Smooth muscle cell (in vitro differentiated cells): ENCODE data around the gene ASCC3. TPM values are rescaled to one million over a fixed set of nuclear protein-coding genes. Genes with fewer than 3 reads are reported as not detected.

Source experiments
- DNase-seq: peaks from one replicate; lab custom pipeline; 2025; ENCODE audit not compliant: unreplicated experiment; lab: John Stamatoyannopoulos, UW
- H2AFZ ChIP-seq: fragments of 200-600 bp; sonication (generic); 2 replicates; pipeline ENCODE4 v1.6.0; 2016; ENCODE audit warnings: antibody characterized with exemption, low read depth, mild to moderate bottlenecking
- H3F3A ChIP-seq: fragments of 200-600 bp; sonication (generic); 2 replicates; pipeline ENCODE4 v1.6.0; 2017; ENCODE audit warnings: antibody characterized with exemption, low read depth
- H3K27ac ChIP-seq: fragments of 200-600 bp; sonication (generic); 2 replicates; pipeline ENCODE4 v1.5.1; 2016; ENCODE audit warnings: low read depth, mild to moderate bottlenecking
- H3K27me3 ChIP-seq: fragments of 200-600 bp; sonication (generic); 2 replicates; pipeline ENCODE4 v1.6.1; 2016; ENCODE audit warnings: low read depth, mild to moderate bottlenecking
- H3K36me3 ChIP-seq: fragments of 200-600 bp; sonication (generic); 2 replicates; pipeline ENCODE4 v1.5.1; 2016; ENCODE audit warnings: low read depth
- H3K4me1 ChIP-seq: fragments of 200-600 bp; sonication (generic); 2 replicates; pipeline ENCODE4 v1.5.1; 2016; ENCODE audit warnings: low read depth
- H3K4me2 ChIP-seq: fragments of 200-600 bp; sonication (generic); 2 replicates; pipeline ENCODE4 v1.6.0; 2016; ENCODE audit warnings: mild to moderate bottlenecking
- H3K4me3 ChIP-seq: fragments of 200-600 bp; sonication (generic); 2 replicates; pipeline ENCODE4 v1.5.1; 2016; ENCODE audit warnings: mild to moderate bottlenecking
- H3K79me2 ChIP-seq: fragments of 200-600 bp; sonication (generic); 2 replicates; pipeline ENCODE4 v1.6.0; 2016; ENCODE audit warnings: low read depth, mild to moderate bottlenecking
- H3K9ac ChIP-seq: fragments of 200-600 bp; sonication (generic); 2 replicates; pipeline ENCODE4 v1.6.0; 2016; ENCODE audit warnings: low read depth
- H3K9me3 ChIP-seq: fragments of 200-600 bp; sonication (generic); replicated peaks from 2 replicates; pipeline ENCODE4 v1.5.1; 2016; ENCODE audit warnings: low read depth
- H4K20me1 ChIP-seq: fragments of 200-600 bp; sonication (generic); 2 replicates; pipeline ENCODE4 v1.6.0; 2016; ENCODE audit warnings: low read depth
- WGBS: methylation state at CpG from one replicate; pipeline ENCODE4 v1.1.7; 2016; ENCODE audit warnings: low lambda C conversion rate; 5-methylcytosine and 5-hydroxymethylcytosine counted together
- polyA plus RNA-seq: library from polyadenylated mRNA; unstranded; fragments of >200 nt; fragmentation: Nextera tagmentation; extraction: Ambion mirVana; gene quantifications from 2 replicates; pipeline ENCODE4 v1.2.1, GENCODE V29; 2016
- total RNA-seq: library from RNA; depleted of rRNA; stranded (reverse); fragments of >200 nt; gene quantifications from 2 replicates; pipeline ENCODE4 v1.2.3, GENCODE V29; 2014
- TF ChIP-seq, protein P1 (sequence below): fragments of 200-600 bp; sonication (generic); IDR thresholded peaks from 2 replicates; pipeline ENCODE4 v1.5.1; 2017; ENCODE audit warnings: borderline replicate concordance, mild to moderate bottlenecking, antibody characterized with exemption; ENCODE audit not compliant: insufficient read depth, poor library complexity, severe bottlenecking

ASCC3 gene
- total and polyA plus RNA-seq, 2 experiments from 2014 or later: 59.0 to 116 TPM

- 3% methylated on average over 24 of the region's 24 CpGs for WGBS
- Histone ChIP-seq H4K20me1 (no peaks in the 10 kb centered on the region), H3F3A (no peaks in the 10 kb centered on the region), H3K36me3 (no peaks in the 10 kb centered on the region), H3K79me2 (no peaks in the 10 kb centered on the region), H3K9ac (no peak overlapping the region), H3K9me3 (no peaks in the 10 kb centered on the region), H3K4me3 (no peak overlapping the region), H3K4me1 (peaks cover 17% of the 10 kb centered on the region), H3K27me3 (peaks cover 100% of the 10 kb centered on the region), H3K4me2 (no peak overlapping the region), H2AFZ (no peak overlapping the region), H3K27ac (no peak overlapping the region)
- TF ChIP-seq, protein P1, sequence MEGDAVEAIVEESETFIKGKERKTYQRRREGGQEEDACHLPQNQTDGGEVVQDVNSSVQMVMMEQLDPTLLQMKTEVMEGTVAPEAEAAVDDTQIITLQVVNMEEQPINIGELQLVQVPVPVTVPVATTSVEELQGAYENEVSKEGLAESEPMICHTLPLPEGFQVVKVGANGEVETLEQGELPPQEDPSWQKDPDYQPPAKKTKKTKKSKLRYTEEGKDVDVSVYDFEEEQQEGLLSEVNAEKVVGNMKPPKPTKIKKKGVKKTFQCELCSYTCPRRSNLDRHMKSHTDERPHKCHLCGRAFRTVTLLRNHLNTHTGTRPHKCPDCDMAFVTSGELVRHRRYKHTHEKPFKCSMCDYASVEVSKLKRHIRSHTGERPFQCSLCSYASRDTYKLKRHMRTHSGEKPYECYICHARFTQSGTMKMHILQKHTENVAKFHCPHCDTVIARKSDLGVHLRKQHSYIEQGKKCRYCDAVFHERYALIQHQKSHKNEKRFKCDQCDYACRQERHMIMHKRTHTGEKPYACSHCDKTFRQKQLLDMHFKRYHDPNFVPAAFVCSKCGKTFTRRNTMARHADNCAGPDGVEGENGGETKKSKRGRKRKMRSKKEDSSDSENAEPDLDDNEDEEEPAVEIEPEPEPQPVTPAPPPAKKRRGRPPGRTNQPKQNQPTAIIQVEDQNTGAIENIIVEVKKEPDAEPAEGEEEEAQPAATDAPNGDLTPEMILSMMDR: no peak
- no peak for DNase-seq
Measured at GRCh38 chr6:100463630-100464161, 417.4 kb downstream of the ASCC3 start.

DNA sequence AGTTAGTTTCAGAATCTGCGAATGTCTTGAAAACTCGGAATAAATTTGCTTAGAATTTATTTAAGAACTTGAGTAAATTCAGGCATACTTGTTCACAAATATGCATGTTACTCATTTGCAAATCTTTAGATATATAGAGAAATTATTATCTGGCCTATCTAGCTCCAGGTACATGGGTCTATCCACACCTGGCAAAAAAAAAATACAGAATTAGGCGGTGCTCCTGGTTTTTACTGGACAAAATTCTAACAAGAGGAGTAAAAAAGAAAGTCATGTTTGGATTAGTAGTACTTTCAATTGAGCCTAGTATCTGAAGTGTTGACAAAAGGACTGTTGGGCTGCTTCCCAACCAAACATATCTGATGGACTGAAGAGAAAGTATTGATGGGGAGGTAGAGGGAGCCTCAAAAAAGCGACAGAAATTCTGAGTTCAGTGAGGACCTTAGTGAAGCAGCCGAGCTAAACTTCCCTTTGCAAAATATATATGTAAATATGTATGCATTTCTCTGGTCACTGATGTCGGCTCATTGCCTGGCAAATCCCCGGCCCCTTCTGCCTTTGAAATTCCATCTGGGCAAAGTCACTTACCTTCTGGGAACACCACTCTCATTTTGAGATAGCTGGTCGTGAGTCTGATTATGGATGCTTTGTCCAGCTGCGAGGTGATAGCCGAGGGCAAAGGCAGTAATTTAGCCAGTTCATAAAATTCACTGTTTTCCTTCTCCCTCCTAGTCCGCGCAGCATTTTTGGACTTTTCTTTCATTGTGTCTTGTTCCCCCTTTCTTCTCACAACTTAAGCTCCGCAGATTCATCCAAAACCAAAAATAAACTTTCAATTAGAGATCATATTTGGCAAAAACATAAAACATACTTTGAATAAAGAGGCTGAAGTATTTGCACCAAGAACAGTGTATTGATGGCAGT is 418.2 kb downstream of the ASCC3 start:
- no peak for DNase-seq
- peaks cover 17% of the 10 kb centered on the region for H3K4me1 ChIP-seq
- peaks cover 100% of the 10 kb centered on the region for H3K27me3 ChIP-seq
- no peaks in the 10 kb centered on the region for H3K79me2 ChIP-seq
- H2AFZ ChIP-seq: no peak overlapping the region
- H3F3A ChIP-seq: no peaks in the 10 kb centered on the region
- no peaks in the 10 kb centered on the region for H3K36me3 ChIP-seq
- H3K4me3 ChIP-seq: no peak overlapping the region
- H4K20me1 ChIP-seq: no peaks in the 10 kb centered on the region
- H3K9ac ChIP-seq: no peak overlapping the region
- H3K9me3 ChIP-seq: no peaks in the 10 kb centered on the region
- TF ChIP-seq, protein P1: no peak
- WGBS: 7% methylated on average over 13 of the region's 13 CpGs
- no peak overlapping the region for H3K27ac ChIP-seq
- no peak overlapping the region for H3K4me2 ChIP-seq

DNA sequence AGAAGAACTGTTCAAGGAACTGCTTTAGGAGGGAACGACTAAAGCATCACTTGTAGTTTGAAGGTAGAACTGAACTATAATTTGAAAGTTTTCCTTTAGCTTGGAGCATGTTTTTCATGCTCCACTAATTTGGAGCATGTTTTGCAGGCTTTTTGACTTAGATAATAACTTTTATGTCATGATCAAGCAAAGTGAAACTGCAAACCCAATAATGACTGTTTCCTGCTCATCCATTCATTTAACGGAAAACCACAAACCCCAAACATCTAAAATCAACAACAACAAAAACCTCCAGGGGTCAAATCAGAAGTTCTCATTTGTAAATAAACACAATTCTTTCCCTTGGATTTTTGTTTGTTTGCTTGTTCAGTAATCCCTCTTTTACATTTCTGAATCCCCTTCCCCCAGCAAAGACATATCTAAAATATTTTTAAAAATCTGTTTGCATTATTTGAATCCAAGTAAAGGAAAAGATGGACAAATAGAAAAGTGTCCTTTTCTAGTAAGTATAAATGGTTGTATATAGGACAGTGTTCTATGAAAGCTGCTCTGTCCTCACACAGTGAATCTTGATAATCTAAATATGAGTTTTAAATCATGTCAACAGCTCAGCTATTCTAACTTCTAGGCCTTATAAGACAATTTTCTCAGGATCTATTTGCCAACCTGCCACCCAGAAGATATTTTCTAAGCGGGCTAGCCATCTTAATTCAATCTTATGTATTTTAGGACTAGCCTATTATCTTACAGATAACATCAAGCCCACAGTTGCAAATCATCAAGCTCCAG is 419.0 kb downstream of the ASCC3 start:
- H2AFZ ChIP-seq: no peak overlapping the region
- no peaks in the 10 kb centered on the region for H3K36me3 ChIP-seq
- H3K79me2 ChIP-seq: no peaks in the 10 kb centered on the region
- H3K27me3 ChIP-seq: peaks cover 100% of the 10 kb centered on the region
- H3K27ac ChIP-seq: no peak overlapping the region
- peaks cover 17% of the 10 kb centered on the region for H3K4me1 ChIP-seq
- no peak for DNase-seq
- H3K9ac ChIP-seq: no peak overlapping the region
- WGBS: 3% methylated on average over 3 of the region's 3 CpGs
- H3K4me3 ChIP-seq: no peak overlapping the region
- H3K9me3 ChIP-seq: no peaks in the 10 kb centered on the region
- TF ChIP-seq, protein P1: no peak
- no peak overlapping the region for H3K4me2 ChIP-seq
- H4K20me1 ChIP-seq: no peaks in the 10 kb centered on the region
- no peaks in the 10 kb centered on the region for H3F3A ChIP-seq
